HL-60/S4 (cell line): ENCODE measurements around the gene AKR1C8.
"Not testable (repeated sequence)": the region's sequence is repeated elsewhere in the genome, so short reads cannot be mapped to it uniquely, and the experiment has no call there.

Experiments used
- in situ Hi-C: fragments of 300-500 bp; cut with MboI; formaldehyde crosslinking; loops from 2 replicates; pipeline ENCODE4 v1.14.3; 2022; ENCODE audit warnings: low sequenced_read_pairs

The AKR1C8 gene

GRCh38 chr10:5168897-5169420 lies 16.0 kb downstream of the AKR1C8 start:
- in situ Hi-C loops: no loop called here

DNA sequence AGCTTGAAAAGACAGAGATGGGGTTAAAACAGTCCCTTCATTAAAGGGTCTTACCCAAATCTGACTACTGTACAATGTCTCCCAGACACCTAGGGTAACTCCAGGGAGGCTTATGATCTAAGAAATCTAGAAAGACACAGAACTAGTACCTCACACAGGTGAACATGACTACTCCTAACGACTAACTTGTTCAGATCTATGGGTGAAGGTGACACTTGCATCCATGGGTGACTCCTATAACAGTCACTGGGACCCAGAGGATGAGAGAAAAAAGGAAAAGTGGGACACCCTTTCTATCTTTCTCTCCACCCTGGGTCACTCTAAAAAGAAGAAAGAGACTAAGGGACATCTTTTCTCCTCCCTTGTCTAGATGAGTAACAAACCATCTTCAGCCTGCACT lies 19.2 kb downstream of the AKR1C8 start:
- in situ Hi-C loops: no loop called here

DNA sequence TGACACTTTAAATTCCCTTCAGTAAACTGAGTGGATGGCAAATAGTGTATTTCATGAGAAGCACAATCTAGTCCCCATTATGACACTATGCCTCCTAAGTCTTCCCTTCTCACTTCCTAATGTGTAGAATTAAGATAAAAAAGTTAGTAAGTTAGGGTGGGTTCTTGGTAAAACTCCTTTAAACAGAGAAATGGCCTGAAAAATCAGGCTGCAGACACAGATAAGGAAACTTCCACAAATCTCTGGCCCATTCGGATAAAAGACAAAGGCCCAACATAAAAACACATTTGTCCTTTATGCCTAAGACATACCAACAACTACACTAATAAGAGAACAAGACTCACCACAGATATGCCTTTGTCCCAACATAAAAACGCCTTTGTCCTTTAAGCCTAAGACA lies 21.5 kb downstream of the AKR1C8 start:
- in situ Hi-C loops: no loop called here

DNA sequence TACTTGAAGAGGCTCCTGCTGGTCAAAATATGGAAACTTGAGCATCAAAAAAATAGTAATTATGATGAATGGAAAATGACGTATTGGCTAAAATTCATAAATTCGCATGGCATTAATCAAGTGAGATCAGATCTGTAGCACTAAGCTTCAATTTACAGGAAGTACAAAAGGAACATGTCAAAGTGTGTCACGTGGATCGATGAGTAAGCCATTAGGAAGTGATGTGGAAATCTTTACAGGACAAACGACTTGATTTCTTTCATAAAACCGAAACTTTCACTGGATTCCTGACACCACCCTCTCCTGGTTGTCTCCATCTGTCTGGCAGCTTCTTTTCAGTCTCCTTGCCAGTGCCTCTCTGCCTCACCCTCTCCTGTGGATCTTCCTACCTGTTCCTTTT lies 25.8 kb downstream of the AKR1C8 start:
- in situ Hi-C loops: no loop called here

DNA sequence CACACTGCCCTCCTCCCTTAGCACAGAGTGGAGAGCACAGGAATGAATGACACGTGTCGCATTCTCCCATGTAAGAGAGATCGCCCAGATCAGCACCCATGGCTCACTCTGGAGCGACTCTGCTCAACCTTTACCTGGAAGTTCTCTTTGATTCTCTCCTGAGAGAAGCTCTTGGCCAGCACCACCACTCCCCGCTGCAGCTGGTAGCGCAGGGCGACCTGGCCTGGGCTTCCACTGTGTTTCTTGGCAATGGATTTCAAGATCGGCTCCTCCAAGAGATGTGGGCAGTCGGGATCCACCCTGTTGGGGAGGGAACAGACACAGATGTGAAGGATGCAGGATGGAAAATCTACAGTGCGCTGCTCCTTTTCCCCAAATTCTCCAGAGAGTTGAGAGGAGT lies 27.4 kb downstream of the AKR1C8 start:
- in situ Hi-C loops: no loop called here

- in situ Hi-C loops: no loop called here
Measured at GRCh38 chr10:5155951-5156350, 29.0 kb downstream of the AKR1C8 start.

- in situ Hi-C loops: no loop called here
Measured at GRCh38 chr10:5151076-5151475, 33.9 kb downstream of the AKR1C8 start.

- in situ Hi-C loops: no loop called here
Measured at GRCh38 chr10:5148678-5149032, 36.3 kb downstream of the AKR1C8 start.

- in situ Hi-C loops: no loop called here
Measured at GRCh38 chr10:5147981-5148677, 36.8 kb downstream of the AKR1C8 start.

DNA sequence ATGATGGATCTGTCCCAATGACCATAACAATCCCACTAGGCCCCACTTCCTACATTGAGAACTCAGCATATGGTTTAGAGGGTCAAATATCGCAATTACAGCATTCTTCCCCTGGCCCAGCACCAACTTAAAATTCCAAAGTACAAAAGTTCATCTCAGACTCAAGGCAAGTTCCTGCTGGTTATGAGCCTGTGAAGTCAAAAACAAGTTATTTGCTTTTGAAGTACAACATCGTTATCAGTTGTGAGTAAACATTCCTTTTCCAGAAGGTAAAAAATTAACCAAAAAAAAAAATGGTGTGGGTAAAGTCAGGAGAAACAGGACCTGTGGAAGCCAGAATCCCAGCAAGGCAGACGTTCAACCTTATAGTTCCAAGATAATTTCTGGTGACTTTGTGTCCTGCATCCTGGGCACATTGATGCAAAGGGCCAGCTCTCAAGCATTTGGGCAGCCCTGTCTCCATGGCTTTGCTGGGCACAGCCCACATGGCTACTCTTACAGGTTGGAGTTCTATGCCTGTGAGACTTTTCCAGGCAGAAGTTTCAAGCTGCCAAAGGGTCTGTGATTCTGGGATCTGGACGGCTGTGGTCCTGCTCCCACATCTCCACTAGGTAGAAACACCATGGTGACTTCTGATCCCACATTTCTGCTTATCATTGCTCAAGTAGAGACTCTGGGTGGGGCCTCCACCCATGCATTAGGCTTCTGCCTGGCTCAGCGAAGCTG lies 37.5 kb downstream of the AKR1C8 start:
- in situ Hi-C loops: no loop called here

- in situ Hi-C loops: no loop called here
Measured at GRCh38 chr10:5146920-5147254, 38.1 kb downstream of the AKR1C8 start.

GRCh38 chr10:5143137-5143536 lies 41.8 kb downstream of the AKR1C8 start:
- in situ Hi-C loops: no loop called here

DNA sequence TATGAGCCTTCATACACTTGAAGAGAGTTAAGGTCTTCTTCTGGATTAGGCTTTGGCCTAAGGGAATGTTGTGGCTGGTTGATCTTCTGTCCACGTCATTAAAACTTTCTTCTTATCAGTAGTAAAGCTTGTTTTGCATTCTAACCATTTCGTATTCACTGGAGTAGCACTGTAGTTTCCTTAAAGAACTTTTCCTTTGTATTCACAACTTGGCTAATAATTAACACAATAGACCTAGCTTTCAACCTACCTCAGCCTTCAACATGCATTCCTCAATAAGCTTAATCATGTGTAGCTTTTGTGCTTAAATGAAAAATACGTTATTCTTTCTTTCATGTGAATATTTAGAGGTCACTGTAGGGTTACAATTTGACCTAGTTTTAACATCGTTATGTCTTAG lies 42.8 kb downstream of the AKR1C8 start:
- in situ Hi-C loops: no loop called here

DNA sequence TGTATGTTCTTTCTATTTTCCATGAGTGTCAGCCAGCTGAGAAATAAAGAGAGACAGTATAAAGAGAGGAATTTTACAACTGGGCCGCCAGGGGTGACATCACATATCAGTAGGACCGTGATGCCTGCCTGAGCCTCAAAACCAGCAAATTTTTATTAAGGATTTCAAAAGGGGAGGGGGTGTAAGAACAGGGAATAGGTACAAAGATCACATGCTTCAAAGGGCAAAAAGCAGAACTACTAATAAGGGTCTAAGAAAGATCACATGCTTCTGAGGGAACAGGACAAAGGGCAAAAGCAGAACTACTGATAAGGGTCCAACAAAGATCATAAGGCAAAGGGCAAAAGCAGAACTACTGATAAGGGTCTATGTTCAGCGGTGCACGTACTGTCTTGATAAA lies 47.3 kb downstream of the AKR1C8 start:
- in situ Hi-C loops: not testable (repeated sequence)

GRCh38 chr10:5136468-5137087 lies 48.4 kb downstream of the AKR1C8 start:
- in situ Hi-C loops: no loop called here

GRCh38 chr10:5135581-5135980 lies 49.4 kb downstream of the AKR1C8 start:
- in situ Hi-C loops: no loop called here

DNA sequence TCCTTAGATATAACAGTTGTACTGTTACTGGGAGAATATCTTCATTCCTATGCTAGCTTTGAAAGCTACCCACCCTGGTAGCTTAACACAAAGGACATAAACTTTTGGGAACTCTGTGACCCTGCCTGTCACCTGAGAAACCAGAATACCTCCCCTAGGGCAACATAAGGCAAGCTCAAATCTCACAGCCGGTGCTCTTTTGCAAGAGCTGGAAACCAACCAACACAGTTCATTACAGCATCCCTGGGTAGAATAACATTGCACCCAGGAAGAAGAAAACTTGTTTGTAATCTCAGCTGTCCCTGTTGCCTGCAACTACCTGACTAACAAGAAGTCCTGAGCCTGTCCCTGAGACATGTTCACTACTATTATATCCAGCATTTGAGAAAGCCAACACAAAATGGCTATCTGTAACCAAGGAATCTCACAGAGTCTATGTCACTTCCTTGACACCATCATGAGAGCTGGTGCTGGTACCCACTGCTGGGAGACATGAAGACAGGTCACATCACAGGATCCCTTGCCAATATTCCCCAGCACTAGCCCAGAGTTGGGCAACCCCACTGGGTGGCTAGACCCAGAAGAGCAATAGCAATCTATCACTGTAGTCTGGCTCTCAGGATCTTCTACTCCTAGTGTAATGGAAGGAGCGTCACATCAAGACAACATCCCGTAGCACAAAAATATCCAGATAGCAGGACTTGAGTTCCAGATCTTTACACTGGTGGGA lies 59.5 kb downstream of the AKR1C8 start:
- in situ Hi-C loops: no loop called here

- in situ Hi-C loops: no loop called here
Measured at GRCh38 chr10:5123886-5124285, 61.1 kb downstream of the AKR1C8 start.

- in situ Hi-C loops: not testable (repeated sequence)
Measured at GRCh38 chr10:5119997-5120396, 65.0 kb downstream of the AKR1C8 start.

DNA sequence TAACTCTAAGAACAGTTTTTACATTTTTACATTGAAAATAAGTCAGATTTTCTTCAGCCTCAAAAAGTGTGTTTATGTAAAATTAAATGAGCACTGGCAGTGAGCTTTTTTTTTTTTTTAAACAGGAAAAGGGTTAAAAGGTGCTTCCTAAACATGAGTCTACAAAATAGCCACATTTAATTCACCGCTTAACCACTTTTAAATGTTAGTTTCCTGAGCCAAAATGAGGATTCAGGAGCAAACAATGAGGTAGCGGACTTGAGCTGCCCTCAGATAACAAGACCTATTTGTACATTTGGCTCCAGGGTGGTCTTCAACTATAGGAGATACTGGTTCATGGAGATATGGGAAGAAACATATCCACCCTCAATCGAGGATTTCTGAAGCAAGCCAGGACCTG lies 67.9 kb downstream of the AKR1C8 start:
- in situ Hi-C loops: no loop called here

DNA sequence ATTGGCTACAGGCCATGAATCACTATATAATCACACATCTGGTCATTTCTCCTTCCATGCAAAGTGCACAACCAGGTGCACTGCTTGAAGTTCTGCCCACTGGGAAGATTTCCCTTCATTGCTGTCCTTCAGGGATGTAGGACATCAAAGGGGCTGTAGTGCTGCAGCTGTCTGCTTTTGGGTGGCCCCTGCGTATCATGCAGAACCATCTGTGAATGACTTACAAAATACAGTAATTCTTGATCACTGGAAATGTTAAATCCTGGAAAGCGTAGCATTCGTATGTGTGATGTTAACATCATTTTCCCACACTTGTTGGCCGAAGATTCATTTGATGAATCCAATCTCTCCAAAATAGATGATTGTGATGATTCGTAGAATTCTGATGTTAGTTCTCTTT lies 68.3 kb downstream of the AKR1C8 start:
- in situ Hi-C loops: no loop called here

GRCh38 chr10:5109861-5110260 lies 75.1 kb downstream of the AKR1C8 start:
- in situ Hi-C loops: not testable (repeated sequence)
